IPS-11a (cell line): ENCODE measurements around the gene ATP10B.

ENCODE experiments used
- H3K4me3 ChIP-seq: one replicate; pipeline ENCODE4 v1.5.1; 2013; ENCODE audit warnings: low read depth, low read length, control low read depth

Gene ATP10B

DNA sequence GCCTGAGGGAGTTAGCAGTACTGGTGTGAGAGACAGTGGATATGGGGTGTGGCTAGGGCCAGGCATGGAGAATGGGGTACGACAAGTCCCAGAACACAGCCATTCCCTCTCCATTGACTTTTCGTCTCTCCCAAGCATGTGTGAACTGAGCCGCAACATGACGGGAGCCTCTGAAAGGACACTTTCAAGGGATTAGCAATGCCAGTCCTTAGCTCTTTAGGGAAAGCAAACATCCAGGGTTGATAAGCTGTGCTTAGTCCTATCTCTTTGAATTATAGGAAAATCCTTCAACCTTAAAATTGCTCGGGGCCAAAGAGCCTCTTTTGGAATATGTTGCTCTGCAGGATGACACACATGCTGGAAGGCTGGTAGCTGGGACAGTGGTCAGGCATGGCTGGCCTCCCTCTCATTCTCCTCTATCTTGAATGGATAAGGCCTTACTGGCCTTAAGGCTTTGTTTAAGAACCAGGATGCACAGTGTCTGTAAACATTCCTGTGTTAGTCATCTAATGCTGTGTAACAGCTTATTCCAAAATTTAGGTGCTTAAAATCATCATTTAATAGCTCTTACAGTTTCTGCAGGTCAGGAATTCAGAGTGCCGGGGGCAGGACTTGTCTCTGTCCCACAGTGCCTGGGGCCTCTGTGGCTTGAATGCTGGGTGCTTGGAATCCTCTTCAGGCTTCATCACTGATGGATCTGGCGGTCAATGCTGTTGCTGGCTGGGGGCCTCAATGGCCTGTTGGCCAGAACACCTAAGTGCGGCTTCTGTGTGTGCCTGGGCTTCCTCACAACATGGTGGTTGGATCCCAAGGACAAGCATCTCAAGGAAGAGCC, 335.1 kb downstream of the ATP10B start:
- H3K4me3 ChIP-seq, result no peak overlapping the region

DNA sequence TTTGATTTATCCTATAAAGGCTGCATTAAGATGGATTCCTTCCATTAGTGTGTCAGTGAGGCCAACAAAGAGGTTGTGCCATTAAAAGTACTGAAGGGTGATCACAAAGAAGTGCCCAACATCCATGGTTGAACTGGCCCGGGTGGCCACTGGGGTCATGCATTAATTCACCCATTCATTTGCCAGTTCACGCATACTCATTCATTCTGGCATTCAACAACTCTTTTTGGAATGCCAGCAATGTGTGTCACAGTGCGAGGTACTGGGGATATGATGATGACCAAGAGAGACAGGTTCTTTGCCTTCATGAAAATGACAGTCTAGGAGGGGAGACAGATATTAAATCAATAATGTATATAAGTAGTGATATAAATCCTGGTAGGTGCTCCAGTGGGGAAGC, 337.1 kb downstream of the ATP10B start:
- H3K4me3 ChIP-seq, result no peak overlapping the region

DNA sequence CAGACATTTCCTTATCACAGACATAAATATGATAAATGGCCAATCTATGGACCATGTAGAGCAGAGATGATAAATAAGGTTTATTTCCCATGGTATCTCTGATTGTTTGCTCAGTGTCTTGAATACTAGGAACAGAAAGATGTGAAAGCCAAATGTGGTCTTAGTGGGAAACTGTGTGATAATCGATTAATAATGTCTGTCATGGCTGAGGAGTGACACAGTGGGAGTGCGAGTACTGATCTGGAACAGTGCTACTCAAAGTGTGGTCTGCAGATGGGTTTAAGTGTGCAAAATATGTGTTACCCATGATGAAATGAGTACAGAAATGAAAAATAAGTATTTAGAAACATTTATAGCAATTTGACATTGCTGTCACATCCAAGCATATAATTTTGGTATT, 337.8 kb downstream of the ATP10B start:
- no peak overlapping the region for H3K4me3 ChIP-seq

DNA sequence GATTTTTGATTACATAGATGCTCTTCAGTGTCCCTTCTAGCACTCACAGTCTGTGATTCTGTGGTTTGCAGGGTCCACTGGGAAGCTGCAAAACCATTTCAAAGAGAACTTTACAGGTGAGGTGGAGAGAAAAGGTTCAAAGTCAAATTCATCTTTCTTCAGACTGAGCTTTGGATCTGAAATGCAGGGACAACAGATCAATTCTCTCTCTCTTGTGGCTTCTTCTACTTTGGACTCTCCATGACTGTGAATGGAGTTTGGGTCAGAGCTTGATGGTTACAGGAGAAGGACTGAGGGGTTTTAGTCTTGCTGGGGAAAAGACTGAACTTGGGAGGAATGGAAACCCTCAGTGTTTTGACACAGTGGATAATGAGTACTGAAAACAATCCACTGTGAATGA, 338.5 kb downstream of the ATP10B start:
- no peak overlapping the region for H3K4me3 ChIP-seq
